Mucosa of rectum (tissue), 2 donors: Measurements from ENCODE around the gene LRMDA.
A peak's percentile ranks its signal among the peaks of the same experiment; 100 is the strongest.

ENCODE experiments used
- H3K27ac ChIP-seq, 2 donors: one replicate each; pipeline ENCODE4 v1.7.0; 2013; ENCODE audit warnings: inconsistent platforms in 2 of 2, low read depth in 2 of 2, low read length in 2 of 2
- H3K27me3 ChIP-seq, 2 donors: one replicate each; pipeline ENCODE4 v1.7.0; 2013; ENCODE audit warnings: low read length in 2 of 2; ENCODE audit not compliant: control insufficient read depth in 2 of 2, insufficient read depth in 2 of 2
- H3K36me3 ChIP-seq, 2 donors: one replicate each; pipeline ENCODE4 v1.7.0; 2013; ENCODE audit warnings: low read length in 2 of 2; ENCODE audit not compliant: control insufficient read depth in 2 of 2, insufficient read depth in 2 of 2
- H3K4me1 ChIP-seq, 2 donors: one replicate each; pipeline ENCODE4 v1.7.0; 2013; ENCODE audit warnings: low read length in 2 of 2, mild to moderate bottlenecking in 1 of 2; ENCODE audit not compliant: control insufficient read depth in 2 of 2, insufficient read depth in 2 of 2
- H3K4me3 ChIP-seq, 2 donors: one replicate each; pipeline ENCODE4 v1.7.0; 2013; ENCODE audit warnings: low read length in 2 of 2
- H3K9ac ChIP-seq, 2 donors: one replicate each; pipeline ENCODE4 v1.7.0; 2013; ENCODE audit warnings: low read length in 2 of 2, low read depth in 1 of 2, mild to moderate bottlenecking in 1 of 2
- H3K9me3 ChIP-seq, 2 donors: one replicate each; pipeline ENCODE4 v1.7.0; 2013; ENCODE audit warnings: low read length in 2 of 2; ENCODE audit not compliant: control insufficient read depth in 2 of 2
- donor health status: healthy.
- donor health status: Normal muscosa, but diverticular disease.

LRMDA gene

GRCh38 chr10:75408509-75408875, 22.9 kb upstream of the LRMDA start:
- H3K9ac ChIP-seq = peak overlapping the region; percentile 24 to 83
- H3K27ac ChIP-seq = no peak overlapping the region
- peaks cover 5 to 12% of the 10 kb centered on the region in 2 donors for H3K4me1 ChIP-seq
- H3K36me3 ChIP-seq = no peaks in the 10 kb centered on the region
- H3K9me3 ChIP-seq = no peaks in the 10 kb centered on the region
- H3K27me3 ChIP-seq = peaks cover 2 to 15% of the 10 kb centered on the region in 2 donors
- H3K4me3 ChIP-seq = peak overlapping the region; percentile 74 to 82

- peak overlapping the region; percentile 79 to 83 for H3K27ac ChIP-seq
- no peaks in the 10 kb centered on the region for H3K36me3 ChIP-seq
- peak overlapping the region; percentile 60 to 83 for H3K9ac ChIP-seq
- H3K4me1 ChIP-seq = peaks cover 5 to 11% of the 10 kb centered on the region in 2 donors
- H3K9me3 ChIP-seq = no peaks in the 10 kb centered on the region
- peak overlapping the region; percentile 74 to 82 for H3K4me3 ChIP-seq
- H3K27me3 ChIP-seq = peaks cover 2 to 13% of the 10 kb centered on the region in 2 donors
Measured at GRCh38 chr10:75408911-75409885, 22.2 kb upstream of the LRMDA start.

GRCh38 chr10:75410132-75411005, 21.1 kb upstream of the LRMDA start:
- Histone ChIP-seq H3K9me3 (no peaks in the 10 kb centered on the region), H3K4me3 (no peak overlapping the region), H3K9ac (no peak overlapping the region), H3K4me1 (peaks cover 3 to 9% of the 10 kb centered on the region in 2 donors), H3K27ac (no peak overlapping the region), H3K27me3 (peaks cover 2 to 3% of the 10 kb centered on the region in 2 donors), H3K36me3 (no peaks in the 10 kb centered on the region)

DNA sequence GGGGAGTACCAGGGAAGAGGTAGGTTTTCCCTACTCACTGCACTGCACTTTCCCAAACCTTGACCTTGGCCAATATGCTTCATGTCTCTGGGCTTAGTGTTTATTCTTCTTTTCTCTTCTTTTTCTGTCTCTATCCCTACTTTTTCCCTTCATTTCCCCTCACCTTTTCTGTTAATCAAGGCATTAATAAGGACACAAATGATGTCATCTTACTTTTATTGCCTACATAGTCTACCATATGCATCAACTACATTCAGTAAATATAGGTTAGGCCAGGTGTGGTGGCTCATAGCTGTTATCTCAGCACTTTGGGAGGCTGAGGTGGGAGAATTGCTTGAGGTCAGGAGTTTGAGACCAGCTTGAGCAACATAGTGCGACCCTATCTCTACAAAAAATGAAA, 16.9 kb upstream of the LRMDA start:
- no peak overlapping the region for H3K27ac ChIP-seq
- no peak overlapping the region for H3K9ac ChIP-seq
- H3K36me3 ChIP-seq = no peaks in the 10 kb centered on the region
- H3K9me3 ChIP-seq = no peaks in the 10 kb centered on the region
- peaks cover 0 to 2% of the 10 kb centered on the region in 2 donors for H3K27me3 ChIP-seq
- no peak overlapping the region for H3K4me3 ChIP-seq
- H3K4me1 ChIP-seq = peaks cover 0 to 3% of the 10 kb centered on the region in 2 donors

DNA sequence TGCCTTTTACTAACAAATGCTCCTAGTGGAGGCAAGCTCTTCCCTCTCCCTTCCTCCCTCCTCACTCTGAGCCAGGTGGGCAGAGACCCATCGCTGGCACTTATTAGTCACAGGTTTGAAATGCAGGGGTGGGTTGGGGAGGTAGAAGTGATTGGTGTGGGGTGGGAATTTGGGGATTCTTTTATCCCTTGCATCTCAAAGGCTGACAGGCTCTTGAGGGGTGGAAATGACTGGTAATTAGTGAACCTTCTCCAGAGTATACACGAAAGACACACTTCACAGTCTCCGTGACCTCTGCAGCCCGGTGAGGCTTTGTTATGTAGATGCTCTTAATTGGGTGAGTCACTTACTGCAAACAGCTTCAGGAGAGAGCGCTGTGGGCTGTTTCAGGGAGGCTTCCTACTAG, 13.9 kb upstream of the LRMDA start:
- no peaks in the 10 kb centered on the region for H3K9me3 ChIP-seq
- no peak overlapping the region for H3K9ac ChIP-seq
- H3K27me3 ChIP-seq = peaks cover 0 to 2% of the 10 kb centered on the region in 2 donors
- no peak overlapping the region for H3K27ac ChIP-seq
- H3K4me3 ChIP-seq = no peak overlapping the region
- H3K4me1 ChIP-seq = no peaks in the 10 kb centered on the region
- no peaks in the 10 kb centered on the region for H3K36me3 ChIP-seq

DNA sequence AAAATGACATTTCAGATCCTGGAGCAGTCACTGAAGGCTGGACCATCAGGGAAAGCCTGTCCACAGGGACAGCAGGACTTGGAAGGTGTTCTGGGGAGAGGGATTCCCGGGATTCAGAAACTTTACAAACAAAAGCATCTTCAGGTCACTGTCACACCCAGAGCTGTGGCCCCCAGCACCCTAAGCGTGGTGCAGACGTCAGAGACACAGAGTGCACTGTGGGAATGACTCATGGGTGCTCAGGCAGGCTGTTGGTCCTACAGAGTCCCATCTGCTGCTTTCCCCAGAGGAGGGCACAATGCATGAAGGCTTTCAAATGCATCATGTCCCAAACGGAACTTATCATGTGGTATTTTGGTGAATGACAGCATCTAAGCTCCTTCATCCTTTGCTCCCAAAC, 13.1 kb upstream of the LRMDA start:
- H3K27me3 ChIP-seq = peaks cover 0 to 2% of the 10 kb centered on the region in 2 donors
- no peak overlapping the region for H3K4me3 ChIP-seq
- no peak overlapping the region for H3K27ac ChIP-seq

GRCh38 chr10:75418712-75419111, 12.7 kb upstream of the LRMDA start:
- H3K4me1 ChIP-seq = no peaks in the 10 kb centered on the region
- H3K27ac ChIP-seq = no peak overlapping the region
- H3K9ac ChIP-seq = no peak overlapping the region
- H3K9me3 ChIP-seq = no peaks in the 10 kb centered on the region
- no peak overlapping the region for H3K4me3 ChIP-seq
- no peaks in the 10 kb centered on the region for H3K36me3 ChIP-seq
- H3K27me3 ChIP-seq = peaks cover 0 to 2% of the 10 kb centered on the region in 2 donors

More for the DNA sequence above, 13.1 kb upstream of the LRMDA start:
- Histone ChIP-seq H3K9me3 (no peaks in the 10 kb centered on the region), H3K4me1 (no peaks in the 10 kb centered on the region), H3K9ac (no peak overlapping the region), H3K36me3 (no peaks in the 10 kb centered on the region)

DNA sequence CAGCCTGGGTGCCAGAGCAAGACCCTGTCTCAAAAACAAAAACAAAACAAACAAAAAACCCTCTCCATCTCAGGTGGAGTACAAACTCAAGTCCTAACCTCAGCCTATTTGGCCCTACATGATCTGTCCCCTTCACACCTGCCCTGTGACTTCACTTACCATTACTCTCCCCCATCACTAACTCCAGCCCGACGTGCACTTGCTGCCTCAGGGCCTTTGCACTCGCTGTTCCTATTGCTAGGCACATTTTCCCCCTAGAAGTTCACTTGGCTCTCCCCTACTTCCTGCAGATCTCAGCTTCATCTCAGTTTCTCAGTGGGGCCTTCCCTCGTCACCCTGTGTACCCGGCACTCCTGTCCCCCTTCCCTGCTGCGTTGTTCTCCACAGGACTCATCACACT, 8.5 kb upstream of the LRMDA start:
- Histone ChIP-seq H3K9me3 (no peaks in the 10 kb centered on the region), H3K9ac (no peak overlapping the region), H3K27ac (no peak overlapping the region), H3K27me3 (no peaks in the 10 kb centered on the region), H3K4me1 (peaks cover 0 to 1% of the 10 kb centered on the region in 2 donors), H3K36me3 (no peaks in the 10 kb centered on the region), H3K4me3 (no peak overlapping the region)

GRCh38 chr10:75424571-75424970, 6.9 kb upstream of the LRMDA start:
- Histone ChIP-seq H3K9me3 (no peaks in the 10 kb centered on the region), H3K9ac (no peak overlapping the region), H3K4me1 (peaks cover 0 to 2% of the 10 kb centered on the region in 2 donors), H3K27ac (no peak overlapping the region), H3K36me3 (no peaks in the 10 kb centered on the region), H3K4me3 (no peak overlapping the region), H3K27me3 (no peaks in the 10 kb centered on the region)
